GM19035 (cell line): ENCODE measurements around the gene TOMM20.
"Not testable (repeated sequence)": the region's sequence is repeated elsewhere in the genome, so short reads cannot be mapped to it uniquely, and the experiment has no call there.

Source experiments
- ATAC-seq: cut with Tn5 transposase; IDR thresholded peaks from one replicate; pipeline ENCODE4 v1.9.1; 2021; ENCODE audit not compliant: unreplicated experiment

Gene TOMM20

DNA sequence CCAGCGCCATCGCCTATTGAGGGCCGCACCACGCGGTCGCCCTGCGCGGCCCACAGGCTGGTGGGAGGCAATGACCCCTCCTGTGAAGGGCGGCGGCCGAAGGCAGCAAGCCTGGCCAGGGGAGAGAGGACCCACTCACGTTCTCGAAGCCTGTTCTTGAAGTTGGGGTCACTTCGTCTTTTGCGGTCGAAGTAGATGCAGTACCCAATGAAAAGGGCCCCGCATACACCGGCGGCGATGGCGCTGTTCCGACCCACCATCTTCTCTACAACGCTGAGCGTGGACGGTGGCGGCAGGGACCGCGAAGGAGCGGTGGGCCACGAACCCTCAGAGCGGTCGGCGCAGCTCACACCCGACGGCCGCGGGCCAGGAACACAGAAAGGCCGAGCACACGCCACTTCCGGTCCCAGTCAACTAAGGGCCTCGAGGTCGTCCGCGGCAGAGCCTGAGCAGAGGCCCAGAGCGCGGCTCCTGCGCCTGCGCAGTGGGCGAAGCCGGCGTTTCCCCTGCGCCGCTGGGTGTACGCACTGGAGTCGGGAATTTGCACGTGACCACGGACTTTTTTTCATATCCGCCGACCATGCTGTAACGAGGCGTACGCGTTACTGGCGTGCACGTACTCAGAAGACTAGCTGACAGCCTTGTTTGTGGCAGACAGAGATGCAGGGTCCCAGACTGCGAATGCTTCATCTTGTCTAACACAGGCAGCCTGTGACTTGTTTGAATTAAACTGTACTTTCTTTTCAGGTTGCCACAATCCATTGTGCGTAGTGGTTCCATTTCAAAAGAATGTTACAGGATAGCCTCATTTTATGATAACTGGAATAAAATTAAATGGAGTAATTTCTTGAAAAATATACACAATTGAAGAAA, at the start of gene TOMM20:
TOMM20 (minus strand) TSS at position 382 of the 873 bp plus-strand sequence; CDS start at position 260, 122 bp downstream.
- ATAC-seq, result peak; percentile 97

DNA sequence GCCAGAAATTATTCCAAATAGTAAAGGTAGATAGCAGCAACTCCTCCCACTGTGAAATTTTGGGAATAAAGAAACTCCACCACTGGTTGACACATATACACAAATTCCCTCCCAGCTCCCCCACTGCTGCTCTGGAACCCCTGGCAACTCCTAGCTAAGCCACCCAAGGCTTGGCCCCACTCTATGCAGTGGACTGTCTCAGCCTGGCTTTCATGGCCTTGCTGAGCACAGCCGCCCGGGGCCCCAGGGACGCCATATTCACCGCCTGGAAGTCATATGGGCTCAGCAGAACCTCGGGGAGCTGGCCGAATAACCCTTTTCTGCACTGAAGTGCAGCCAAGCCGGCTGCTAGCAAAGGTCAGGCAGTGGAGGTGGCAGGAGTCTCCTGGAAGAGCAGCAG, 47.8 kb upstream of the TOMM20 start:
- ATAC-seq, result no peak

DNA sequence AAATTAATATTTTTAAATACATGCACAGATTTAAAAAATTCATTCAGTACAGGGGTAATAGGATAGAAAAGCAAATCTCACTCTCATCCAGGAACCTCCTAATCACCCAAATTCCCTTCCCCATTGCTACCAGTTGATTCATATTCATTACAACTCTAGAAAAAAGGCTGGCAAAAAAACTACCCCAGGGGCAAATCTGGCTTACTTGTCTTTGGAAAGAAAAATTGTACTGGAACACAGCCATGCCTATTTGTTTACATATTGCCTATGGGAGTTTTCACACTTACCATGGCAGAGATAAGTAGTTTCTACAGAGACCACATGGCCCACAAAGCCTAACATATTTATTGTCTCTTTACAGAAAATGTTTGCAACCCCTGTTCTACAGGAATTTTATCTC, 41.3 kb upstream of the TOMM20 start:
- no peak for ATAC-seq

GRCh38 chr1:235168375-235168774, 39.7 kb upstream of the TOMM20 start:
- no peak for ATAC-seq

- peak; percentile 1 for ATAC-seq
Measured at GRCh38 chr1:235161685-235162327, 33.2 kb upstream of the TOMM20 start.

DNA sequence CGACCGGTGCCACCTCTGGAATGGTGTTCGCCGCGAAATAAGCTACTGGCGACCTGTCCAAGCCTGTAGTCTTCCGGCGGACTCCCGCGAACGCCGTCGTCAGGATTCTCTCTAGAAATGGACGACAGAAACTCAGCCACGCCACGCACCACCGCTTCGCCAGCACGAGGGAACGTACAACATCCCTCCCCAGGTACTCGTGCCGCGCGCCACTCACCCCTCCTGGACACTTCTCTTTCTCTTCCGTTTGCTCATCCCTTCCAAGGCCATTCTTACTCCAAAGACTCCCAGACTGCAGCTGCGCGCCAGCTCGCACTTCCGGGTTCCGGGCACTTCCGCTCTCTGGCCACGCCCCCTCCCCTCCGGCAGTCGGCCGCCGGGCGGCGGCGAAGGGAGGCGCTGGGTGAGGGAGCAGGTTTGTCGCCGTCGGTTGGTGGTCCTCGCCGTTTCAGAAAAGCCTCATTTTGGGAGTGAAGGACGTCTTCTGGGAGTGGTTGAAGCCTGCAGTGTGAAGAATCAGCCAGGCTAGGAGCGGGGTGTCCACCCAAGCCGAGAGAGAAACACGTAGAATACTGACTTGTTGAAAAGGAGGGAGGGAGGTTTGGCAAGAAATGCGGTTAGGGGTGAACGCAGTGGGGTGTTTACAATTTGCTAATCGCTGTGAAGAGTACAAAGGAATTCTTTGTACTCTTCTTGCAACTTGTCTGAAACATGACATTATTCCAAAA, 32.5 kb upstream of the TOMM20 start, which contains the start of gene RBM34:
RBM34 (minus strand) TSS at position 294 of the 728 bp plus-strand sequence; CDS start at position 270, 24 bp downstream.
- ATAC-seq, result peak; percentile 95

DNA sequence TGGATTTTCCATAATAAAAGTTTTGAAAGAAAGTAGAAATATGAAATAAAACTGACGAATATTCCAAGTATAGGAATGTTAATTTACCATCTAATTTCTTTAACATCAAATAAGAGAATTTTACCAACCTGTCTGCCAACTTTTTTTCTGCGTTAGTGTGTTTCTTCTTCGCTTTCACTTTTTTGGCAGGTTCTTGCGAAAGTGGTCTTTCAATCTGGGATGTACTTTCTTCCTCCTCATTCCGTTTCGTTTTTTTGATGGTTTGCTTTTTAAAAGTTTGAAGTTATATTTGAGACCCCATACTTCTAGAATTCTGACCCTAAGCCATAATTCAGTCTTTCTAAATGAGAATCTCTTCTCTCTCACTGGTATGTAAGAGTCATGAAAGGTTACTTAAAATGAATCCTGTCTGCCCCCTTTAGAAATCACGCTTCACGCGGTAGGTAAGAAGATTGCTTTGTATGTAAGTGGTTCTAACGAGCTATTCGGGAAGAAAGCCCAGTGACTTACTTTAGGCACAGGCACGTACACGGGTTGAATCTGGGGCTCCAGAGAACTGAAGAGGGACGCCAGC, 31.8 kb upstream of the TOMM20 start:
- ATAC-seq, result peak; percentile 43

GRCh38 chr1:235159930-235160329, 31.3 kb upstream of the TOMM20 start:
- not testable (repeated sequence) for ATAC-seq

DNA sequence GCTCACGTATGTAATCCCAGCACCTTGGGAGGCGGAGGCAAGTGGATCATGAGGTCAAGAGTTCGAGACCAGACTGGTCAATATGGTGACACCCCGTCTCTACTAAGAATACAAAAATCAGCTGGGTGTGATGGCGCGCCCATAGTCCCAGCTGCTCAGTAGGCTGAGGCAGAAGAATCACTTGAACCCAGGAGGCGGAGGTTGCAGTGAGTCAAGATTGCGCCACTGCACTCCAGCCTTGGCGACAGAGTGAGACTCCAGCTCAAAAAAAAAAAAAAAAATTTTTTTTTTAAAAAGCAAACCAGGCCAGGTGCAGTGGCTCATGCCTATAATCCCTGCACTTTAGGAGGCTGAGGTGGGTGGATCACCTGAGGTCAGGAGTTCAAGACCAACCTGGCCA, 30.6 kb upstream of the TOMM20 start:
- ATAC-seq, result not testable (repeated sequence)

DNA sequence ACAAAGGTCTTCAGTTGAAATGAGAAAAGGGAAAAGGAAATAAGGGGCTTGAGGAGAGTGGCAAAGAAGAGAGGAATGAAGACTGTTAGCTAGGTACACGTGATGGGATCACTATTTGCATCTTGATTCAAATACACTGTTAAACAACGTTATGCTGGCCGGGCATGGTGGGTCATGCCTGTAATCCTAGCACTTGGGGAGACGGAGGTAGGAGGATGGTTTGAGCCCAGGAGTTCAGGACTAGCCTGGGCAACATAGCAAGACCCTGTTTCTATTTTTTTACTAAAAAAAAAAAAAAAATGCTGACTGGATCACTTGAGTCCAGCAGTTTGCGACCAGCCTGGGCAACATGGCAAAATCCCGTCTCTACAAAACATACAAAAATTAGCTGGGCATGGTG, 30.0 kb upstream of the TOMM20 start:
- no peak for ATAC-seq

GRCh38 chr1:235157150-235157549, 28.5 kb upstream of the TOMM20 start:
- no peak for ATAC-seq

- ATAC-seq, result no peak
Measured at GRCh38 chr1:235156740-235157139, 28.1 kb upstream of the TOMM20 start.

GRCh38 chr1:235156265-235156664, 27.6 kb upstream of the TOMM20 start:
- no peak for ATAC-seq

DNA sequence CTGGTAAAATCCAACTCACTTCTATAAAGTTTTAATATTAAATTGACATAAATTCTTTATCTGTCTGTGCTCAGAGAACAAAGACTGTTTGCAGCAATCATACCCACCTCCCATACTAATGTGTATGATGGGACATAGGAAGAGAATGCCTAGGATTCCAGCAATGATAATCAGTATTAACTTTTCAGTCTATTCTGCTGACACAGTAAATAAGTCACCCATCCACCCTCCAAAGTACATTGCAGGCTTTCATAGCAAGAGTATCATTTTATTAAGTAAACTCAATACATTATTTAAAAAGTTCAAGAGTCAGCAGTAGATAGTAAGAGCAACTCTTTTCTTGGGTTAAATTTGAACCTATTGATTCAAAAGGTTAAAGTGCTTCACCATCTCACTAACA, 23.6 kb upstream of the TOMM20 start:
- ATAC-seq, result no peak

DNA sequence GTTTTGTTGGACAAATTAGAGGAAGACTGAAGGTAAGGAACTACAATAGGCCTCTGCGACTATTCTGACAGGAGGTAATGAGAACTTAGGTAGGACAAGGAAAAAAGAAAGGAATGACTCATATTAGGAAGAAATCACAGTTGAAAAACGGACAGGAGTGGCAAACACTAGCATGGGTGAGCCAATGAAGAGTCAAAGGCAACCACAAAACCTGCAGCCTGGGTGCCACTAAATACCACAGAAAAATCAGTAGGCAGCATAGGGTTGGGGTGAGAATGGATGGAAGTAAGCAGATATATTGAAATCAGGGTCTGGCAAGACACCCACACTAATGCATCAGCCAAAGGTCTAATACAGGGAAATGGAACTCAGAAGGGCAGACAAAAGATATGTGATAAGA, 22.4 kb upstream of the TOMM20 start:
- ATAC-seq, result no peak

DNA sequence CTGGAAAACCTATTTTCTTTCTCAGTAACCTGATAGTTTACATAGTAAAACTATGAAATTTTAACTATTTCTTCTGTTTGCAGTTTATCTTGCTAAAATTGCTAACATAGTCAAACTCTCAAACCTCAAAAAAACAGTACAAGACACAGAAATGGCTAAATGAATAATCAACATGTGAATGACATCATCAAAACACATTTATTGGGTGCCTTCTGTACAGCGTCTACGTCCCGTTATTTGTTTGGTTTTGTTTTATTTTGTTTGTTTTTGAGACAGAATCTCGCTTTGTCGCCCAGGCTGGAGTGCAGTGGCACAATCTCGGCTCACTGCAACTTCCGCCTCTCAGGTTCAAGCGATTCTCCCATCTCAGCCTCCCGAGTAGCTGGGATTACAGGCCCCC, 21.2 kb upstream of the TOMM20 start:
- no peak for ATAC-seq

- ATAC-seq, result no peak
Measured at GRCh38 chr1:235147269-235147668, 18.6 kb upstream of the TOMM20 start.

- ATAC-seq, result no peak
Measured at GRCh38 chr1:235145639-235146038, 17.0 kb upstream of the TOMM20 start.

- ATAC-seq, result no peak
Measured at GRCh38 chr1:235142991-235143390, 14.4 kb upstream of the TOMM20 start.

GRCh38 chr1:235139315-235139714, 10.7 kb upstream of the TOMM20 start:
- no peak for ATAC-seq

- no peak for ATAC-seq
Measured at GRCh38 chr1:235138821-235139220, 10.2 kb upstream of the TOMM20 start.
